ENCODE results near the gene THSD7A.

Gene THSD7A

DNA sequence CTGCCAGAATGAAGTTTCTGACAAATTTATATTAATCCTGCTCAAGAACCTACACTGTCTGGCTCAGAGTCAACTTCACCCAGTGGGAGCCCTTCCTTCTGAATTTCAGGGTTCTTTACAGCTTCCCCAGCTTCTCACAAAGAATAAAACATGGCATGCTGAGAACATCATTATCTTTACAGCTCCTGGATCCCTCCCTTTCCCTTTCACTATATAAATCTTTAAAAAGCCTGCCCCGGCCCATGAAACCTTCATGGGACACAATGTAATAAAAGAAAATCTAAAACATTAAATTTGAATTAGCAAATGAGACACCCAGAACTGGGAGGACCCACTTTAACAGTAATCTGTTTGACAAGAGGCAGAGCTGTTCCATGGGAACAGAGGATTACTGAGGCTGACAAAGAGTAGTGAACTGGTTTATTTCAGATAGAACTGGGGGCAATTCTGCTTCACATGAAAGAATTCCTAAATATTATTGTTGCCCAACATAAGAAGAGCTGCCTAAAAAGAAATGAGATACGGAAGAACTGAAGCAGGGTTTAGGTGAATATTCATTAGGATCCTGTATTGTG lies 222.8 kb downstream of the THSD7A start:
- Histone ChIP-seq H3K9me3 (ENCODE audit: control extremely low read depth in 1 of 5, control insufficient read depth in 4 of 5, insufficient read depth in 2 of 5, low read depth in 1 of 5, low read length in 4 of 5) (no peaks in the 10 kb centered on the region), H3K4me3 (ENCODE audit: control insufficient read depth in 1 of 7, extremely low read depth in 1 of 7, insufficient read depth in 4 of 7, low read depth in 2 of 7, low read length in 6 of 7) (no peak overlapping the region), H3K4me1 (ENCODE audit: control extremely low read depth in 1 of 4, control insufficient read depth in 4 of 4, insufficient read depth in 4 of 4, low read length in 3 of 4) (no peaks in the 10 kb centered on the region), H3K27me3 (replicated peaks in 2 of 5; ENCODE audit: control insufficient read depth in 4 of 5, insufficient read depth in 5 of 5, low read length in 4 of 5) (no peaks in the 10 kb centered on the region), H3K36me3 (ENCODE audit: control insufficient read depth in 4 of 4, insufficient read depth in 4 of 4, low read length in 3 of 4) (no peaks in the 10 kb centered on the region), H3K27ac (ENCODE audit: insufficient read depth in 1 of 2, low read depth in 1 of 2, low read length in 2 of 2, poor library complexity in 1 of 2, severe bottlenecking in 2 of 2) (no peak overlapping the region)
- DNase-seq = no peak
- no CpG with 5 or more reads among the region's 2 CpGs for WGBS (ENCODE audit: insufficient coverage)
- ChIA-PET CTCF (no interaction called here), POLR2A (no interaction called here)

DNA sequence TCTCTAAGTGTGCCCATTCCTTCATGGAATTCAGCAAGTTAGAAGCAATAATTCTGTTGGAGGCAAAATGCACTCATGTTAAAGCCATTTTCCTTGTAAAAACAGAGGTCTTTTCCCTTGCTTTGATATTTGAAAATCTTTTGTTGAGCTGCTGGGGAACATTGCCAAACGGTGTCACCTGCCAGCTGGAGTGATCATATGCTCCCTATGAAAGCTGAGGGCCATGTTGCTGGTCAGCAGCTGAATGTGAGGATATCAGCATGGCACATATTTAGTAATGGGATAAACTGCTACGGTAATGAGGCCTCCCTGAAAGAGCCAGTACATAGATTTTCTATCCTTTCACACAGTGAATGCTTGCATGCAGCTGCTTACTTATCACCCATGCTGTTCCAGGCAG lies 224.3 kb downstream of the THSD7A start:
- Histone ChIP-seq H3K4me3 (ENCODE audit: control insufficient read depth in 1 of 7, extremely low read depth in 1 of 7, insufficient read depth in 4 of 7, low read depth in 2 of 7, low read length in 6 of 7) (no peak overlapping the region), H3K4me1 (ENCODE audit: control extremely low read depth in 1 of 4, control insufficient read depth in 4 of 4, insufficient read depth in 4 of 4, low read length in 3 of 4) (no peaks in the 10 kb centered on the region), H3K36me3 (ENCODE audit: control insufficient read depth in 4 of 4, insufficient read depth in 4 of 4, low read length in 3 of 4) (no peaks in the 10 kb centered on the region), H3K9me3 (ENCODE audit: control extremely low read depth in 1 of 5, control insufficient read depth in 4 of 5, insufficient read depth in 2 of 5, low read depth in 1 of 5, low read length in 4 of 5) (no peaks in the 10 kb centered on the region), H3K27me3 (replicated peaks in 2 of 5; ENCODE audit: control insufficient read depth in 4 of 5, insufficient read depth in 5 of 5, low read length in 4 of 5) (no peaks in the 10 kb centered on the region), H3K27ac (ENCODE audit: insufficient read depth in 1 of 2, low read depth in 1 of 2, low read length in 2 of 2, poor library complexity in 1 of 2, severe bottlenecking in 2 of 2) (no peak overlapping the region)
- WGBS (ENCODE audit: insufficient coverage) = 100% methylated on average over 2 of the region's 2 CpGs
- ChIA-PET POLR2A (no interaction called here), CTCF (no interaction called here)
- no peak for DNase-seq

DNA sequence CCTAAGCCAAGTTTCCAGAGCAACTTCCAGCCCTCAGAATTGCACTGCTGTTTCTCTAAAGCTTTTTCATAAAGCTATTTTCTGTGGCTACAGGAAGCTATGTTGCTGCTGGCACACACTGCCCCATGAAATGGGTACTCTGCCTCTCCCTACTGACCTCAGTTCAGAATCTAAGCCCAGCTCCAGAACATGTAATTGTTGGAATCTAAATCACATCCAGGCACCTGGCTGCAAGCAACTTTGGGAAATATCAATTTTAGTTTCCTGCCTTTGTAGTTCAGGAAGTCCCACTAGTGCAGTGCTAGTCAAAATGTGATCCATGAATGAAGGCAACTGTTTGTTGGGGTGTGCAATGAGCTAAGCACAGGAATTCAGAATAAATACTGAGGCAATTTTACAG lies 226.2 kb downstream of the THSD7A start:
- Histone ChIP-seq H3K4me1 (ENCODE audit: control extremely low read depth in 1 of 4, control insufficient read depth in 4 of 4, insufficient read depth in 4 of 4, low read length in 3 of 4) (no peaks in the 10 kb centered on the region), H3K27ac (ENCODE audit: insufficient read depth in 1 of 2, low read depth in 1 of 2, low read length in 2 of 2, poor library complexity in 1 of 2, severe bottlenecking in 2 of 2) (no peak overlapping the region), H3K36me3 (ENCODE audit: control insufficient read depth in 4 of 4, insufficient read depth in 4 of 4, low read length in 3 of 4) (no peaks in the 10 kb centered on the region), H3K4me3 (ENCODE audit: control insufficient read depth in 1 of 7, extremely low read depth in 1 of 7, insufficient read depth in 4 of 7, low read depth in 2 of 7, low read length in 6 of 7) (no peak overlapping the region), H3K27me3 (replicated peaks in 2 of 5; ENCODE audit: control insufficient read depth in 4 of 5, insufficient read depth in 5 of 5, low read length in 4 of 5) (no peaks in the 10 kb centered on the region), H3K9me3 (ENCODE audit: control extremely low read depth in 1 of 5, control insufficient read depth in 4 of 5, insufficient read depth in 2 of 5, low read depth in 1 of 5, low read length in 4 of 5) (no peaks in the 10 kb centered on the region)
- CTCF ChIA-PET = interaction anchor here (0.8 kb wide), 1 partner anchor 9 kb away, joined by 3 read pairs; no protein-coding TSS in a partner anchor
- DNase-seq = no peak
- POLR2A ChIA-PET = no interaction called here

DNA sequence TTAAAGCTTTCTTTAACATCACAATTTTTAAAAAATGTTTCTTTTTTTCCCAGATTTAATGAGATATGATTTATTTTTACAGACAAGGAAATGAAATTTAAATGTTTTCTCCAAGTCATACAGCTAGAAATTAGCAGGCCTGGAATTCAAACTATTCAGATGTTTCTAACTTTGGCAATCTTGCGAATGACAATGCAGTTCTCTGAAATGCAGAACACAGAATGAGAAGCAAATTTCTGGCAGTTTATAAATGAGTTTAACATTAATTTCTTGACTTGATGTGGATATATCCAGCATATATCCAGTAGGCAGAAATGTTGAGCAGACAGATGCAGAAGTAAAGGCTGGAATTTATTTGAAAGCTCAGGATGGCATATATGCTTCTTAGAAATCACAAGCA lies 227.5 kb downstream of the THSD7A start:
- CTCF ChIA-PET = no interaction called here
- no peaks in the 10 kb centered on the region for H3K36me3 ChIP-seq (ENCODE audit: control insufficient read depth in 4 of 4, insufficient read depth in 4 of 4, low read length in 3 of 4)
- H3K9me3 ChIP-seq (ENCODE audit: control extremely low read depth in 1 of 5, control insufficient read depth in 4 of 5, insufficient read depth in 2 of 5, low read depth in 1 of 5, low read length in 4 of 5) = no peaks in the 10 kb centered on the region
- H3K27me3 ChIP-seq (replicated peaks in 2 of 5; ENCODE audit: control insufficient read depth in 4 of 5, insufficient read depth in 5 of 5, low read length in 4 of 5) = no peaks in the 10 kb centered on the region
- H3K27ac ChIP-seq (ENCODE audit: insufficient read depth in 1 of 2, low read depth in 1 of 2, low read length in 2 of 2, poor library complexity in 1 of 2, severe bottlenecking in 2 of 2) = no peak overlapping the region
- H3K4me1 ChIP-seq (ENCODE audit: control extremely low read depth in 1 of 4, control insufficient read depth in 4 of 4, insufficient read depth in 4 of 4, low read length in 3 of 4) = no peaks in the 10 kb centered on the region
- H3K4me3 ChIP-seq (ENCODE audit: control insufficient read depth in 1 of 7, extremely low read depth in 1 of 7, insufficient read depth in 4 of 7, low read depth in 2 of 7, low read length in 6 of 7) = no peak overlapping the region
- DNase-seq = no peak
- WGBS (ENCODE audit: insufficient coverage) = no CpG with 5 or more reads among the region's 1 CpG
- POLR2A ChIA-PET = no interaction called here

DNA sequence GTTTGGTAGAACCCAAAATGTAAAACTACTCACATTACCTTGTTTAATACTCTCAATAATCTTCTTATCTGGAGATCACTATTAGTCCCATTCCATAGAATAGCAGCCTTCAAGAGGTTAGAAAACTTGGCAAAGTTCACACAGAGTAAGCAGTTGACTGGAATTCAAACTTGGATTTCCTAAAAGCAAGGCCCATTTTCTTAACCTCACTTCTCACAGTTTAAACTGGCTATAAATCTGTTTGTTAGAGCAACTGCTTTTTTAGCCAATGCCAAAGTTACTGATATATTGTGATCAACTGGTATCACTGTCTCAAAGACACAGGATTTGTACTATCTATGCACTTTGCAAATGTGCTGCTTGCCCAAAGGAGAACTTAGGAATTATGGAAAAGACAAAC lies 230.2 kb downstream of the THSD7A start:
- Histone ChIP-seq H3K9me3 (ENCODE audit: control extremely low read depth in 1 of 5, control insufficient read depth in 4 of 5, insufficient read depth in 2 of 5, low read depth in 1 of 5, low read length in 4 of 5) (no peaks in the 10 kb centered on the region), H3K4me3 (ENCODE audit: control insufficient read depth in 1 of 7, extremely low read depth in 1 of 7, insufficient read depth in 4 of 7, low read depth in 2 of 7, low read length in 6 of 7) (no peak overlapping the region), H3K27me3 (replicated peaks in 2 of 5; ENCODE audit: control insufficient read depth in 4 of 5, insufficient read depth in 5 of 5, low read length in 4 of 5) (no peaks in the 10 kb centered on the region), H3K27ac (ENCODE audit: insufficient read depth in 1 of 2, low read depth in 1 of 2, low read length in 2 of 2, poor library complexity in 1 of 2, severe bottlenecking in 2 of 2) (no peak overlapping the region), H3K4me1 (ENCODE audit: control extremely low read depth in 1 of 4, control insufficient read depth in 4 of 4, insufficient read depth in 4 of 4, low read length in 3 of 4) (no peaks in the 10 kb centered on the region), H3K36me3 (ENCODE audit: control insufficient read depth in 4 of 4, insufficient read depth in 4 of 4, low read length in 3 of 4) (no peaks in the 10 kb centered on the region)
- no peak for DNase-seq
- POLR2A ChIA-PET = no interaction called here
- CTCF ChIA-PET = no interaction called here

DNA sequence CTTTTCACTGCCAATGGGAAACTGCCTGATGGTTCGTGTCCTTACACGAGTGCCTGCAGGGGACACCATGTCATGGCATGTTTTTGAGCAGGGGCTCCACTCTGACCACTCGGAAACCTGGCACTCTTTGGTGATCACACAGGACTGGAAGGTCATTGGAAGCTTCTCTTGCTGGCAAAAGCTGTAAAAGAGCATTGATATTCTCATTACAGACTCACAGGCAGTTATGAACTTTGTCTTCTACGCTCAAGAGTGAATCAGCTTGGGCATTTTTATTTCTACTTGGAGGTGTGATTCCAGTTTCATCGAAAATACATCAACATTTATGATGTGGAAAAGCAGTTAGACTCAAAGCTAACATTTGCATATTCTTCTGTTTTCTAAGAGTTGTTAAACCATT lies 238.7 kb downstream of the THSD7A start:
- no peak overlapping the region for H3K27ac ChIP-seq (ENCODE audit: insufficient read depth in 1 of 2, low read depth in 1 of 2, low read length in 2 of 2, poor library complexity in 1 of 2, severe bottlenecking in 2 of 2)
- no peak overlapping the region for H3K4me3 ChIP-seq (ENCODE audit: control insufficient read depth in 1 of 7, extremely low read depth in 1 of 7, insufficient read depth in 4 of 7, low read depth in 2 of 7, low read length in 6 of 7)
- POLR2A ChIA-PET = no interaction called here
- H3K4me1 ChIP-seq (ENCODE audit: control extremely low read depth in 1 of 4, control insufficient read depth in 4 of 4, insufficient read depth in 4 of 4, low read length in 3 of 4) = no peaks in the 10 kb centered on the region
- H3K36me3 ChIP-seq (ENCODE audit: control insufficient read depth in 4 of 4, insufficient read depth in 4 of 4, low read length in 3 of 4) = no peaks in the 10 kb centered on the region
- no peaks in the 10 kb centered on the region for H3K27me3 ChIP-seq (replicated peaks in 2 of 5; ENCODE audit: control insufficient read depth in 4 of 5, insufficient read depth in 5 of 5, low read length in 4 of 5)
- H3K9me3 ChIP-seq (ENCODE audit: control extremely low read depth in 1 of 5, control insufficient read depth in 4 of 5, insufficient read depth in 2 of 5, low read depth in 1 of 5, low read length in 4 of 5) = no peaks in the 10 kb centered on the region
- 100% methylated on average over 1 of the region's 5 CpGs for WGBS (ENCODE audit: insufficient coverage)
- CTCF ChIA-PET = no interaction called here
- no peak for DNase-seq

DNA sequence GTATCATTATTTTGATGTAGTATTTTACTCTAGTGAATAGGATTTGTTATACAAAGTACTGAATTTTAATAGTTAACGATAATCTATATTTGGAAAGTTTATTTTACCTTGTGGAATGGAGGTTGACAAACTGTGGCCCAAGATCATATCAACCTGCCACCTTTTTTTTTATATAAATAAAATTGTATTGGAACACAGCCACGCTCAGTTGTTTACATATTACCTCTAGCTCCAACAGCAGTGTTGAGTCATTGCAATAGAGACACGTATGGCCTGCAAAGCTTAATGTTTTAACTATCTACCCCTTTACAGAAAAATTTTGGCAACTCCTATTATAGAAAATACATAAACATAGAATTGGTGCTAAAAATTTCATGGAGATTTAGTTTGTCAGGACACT lies 239.3 kb downstream of the THSD7A start:
- H3K27me3 ChIP-seq (replicated peaks in 2 of 5; ENCODE audit: control insufficient read depth in 4 of 5, insufficient read depth in 5 of 5, low read length in 4 of 5) = no peaks in the 10 kb centered on the region
- H3K4me1 ChIP-seq (ENCODE audit: control extremely low read depth in 1 of 4, control insufficient read depth in 4 of 4, insufficient read depth in 4 of 4, low read length in 3 of 4) = no peaks in the 10 kb centered on the region
- WGBS (ENCODE audit: insufficient coverage) = no CpG with 5 or more reads among the region's 3 CpGs
- no peak overlapping the region for H3K27ac ChIP-seq (ENCODE audit: insufficient read depth in 1 of 2, low read depth in 1 of 2, low read length in 2 of 2, poor library complexity in 1 of 2, severe bottlenecking in 2 of 2)
- H3K9me3 ChIP-seq (ENCODE audit: control extremely low read depth in 1 of 5, control insufficient read depth in 4 of 5, insufficient read depth in 2 of 5, low read depth in 1 of 5, low read length in 4 of 5) = no peaks in the 10 kb centered on the region
- no peaks in the 10 kb centered on the region for H3K36me3 ChIP-seq (ENCODE audit: control insufficient read depth in 4 of 4, insufficient read depth in 4 of 4, low read length in 3 of 4)
- DNase-seq = no peak
- ChIA-PET POLR2A (no interaction called here), CTCF (no interaction called here)
- H3K4me3 ChIP-seq (ENCODE audit: control insufficient read depth in 1 of 7, extremely low read depth in 1 of 7, insufficient read depth in 4 of 7, low read depth in 2 of 7, low read length in 6 of 7) = no peak overlapping the region

DNA sequence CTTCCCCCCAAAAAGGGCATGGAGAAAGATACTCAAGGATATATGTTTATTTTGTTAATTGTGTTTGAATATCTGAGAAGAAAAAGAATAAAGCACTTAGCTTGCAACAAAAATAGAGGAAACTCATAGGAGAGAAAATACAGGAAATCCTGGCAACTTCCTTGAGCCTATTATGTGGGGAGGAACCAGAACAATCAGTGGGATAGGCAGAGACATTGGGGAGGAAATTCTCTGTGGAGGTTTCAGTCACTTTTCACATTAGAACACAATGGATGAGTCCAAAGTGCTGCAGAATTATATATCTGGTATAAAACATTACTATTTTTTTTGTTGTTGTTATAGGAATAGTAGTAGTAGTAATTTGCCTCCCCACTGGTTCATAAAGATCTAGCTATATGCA lies 240.1 kb downstream of the THSD7A start:
- CTCF ChIA-PET = no interaction called here
- Histone ChIP-seq H3K27ac (ENCODE audit: insufficient read depth in 1 of 2, low read depth in 1 of 2, low read length in 2 of 2, poor library complexity in 1 of 2, severe bottlenecking in 2 of 2) (no peak overlapping the region), H3K4me1 (ENCODE audit: control extremely low read depth in 1 of 4, control insufficient read depth in 4 of 4, insufficient read depth in 4 of 4, low read length in 3 of 4) (no peaks in the 10 kb centered on the region), H3K36me3 (ENCODE audit: control insufficient read depth in 4 of 4, insufficient read depth in 4 of 4, low read length in 3 of 4) (no peaks in the 10 kb centered on the region), H3K9me3 (ENCODE audit: control extremely low read depth in 1 of 5, control insufficient read depth in 4 of 5, insufficient read depth in 2 of 5, low read depth in 1 of 5, low read length in 4 of 5) (no peaks in the 10 kb centered on the region), H3K27me3 (replicated peaks in 2 of 5; ENCODE audit: control insufficient read depth in 4 of 5, insufficient read depth in 5 of 5, low read length in 4 of 5) (no peaks in the 10 kb centered on the region), H3K4me3 (ENCODE audit: control insufficient read depth in 1 of 7, extremely low read depth in 1 of 7, insufficient read depth in 4 of 7, low read depth in 2 of 7, low read length in 6 of 7) (no peak overlapping the region)
- no peak for DNase-seq
- POLR2A ChIA-PET = no interaction called here

All from common myeloid progenitor, CD34-positive (primary cell).